Measurements from ENCODE around the gene CD99. TPM values are rescaled to one million over a fixed set of nuclear protein-coding genes. Genes with fewer than 3 reads are reported as not detected.
"Not testable (repeated sequence)": the region's sequence is repeated elsewhere in the genome, so short reads cannot be mapped to it uniquely, and the experiment has no call there.

CD99 gene
- total RNA-seq, 1 donor from 2014 or later, result 102 TPM

GRCh38 chrX:2774776-2775175 is 83.7 kb downstream of the CD99 start:
- no peak for DNase-seq

- not testable (repeated sequence) for DNase-seq
Observed at GRCh38 chrX:2780472-2781225, 89.6 kb downstream of the CD99 start.

GRCh38 chrX:2781226-2781571 is 90.1 kb downstream of the CD99 start:
- DNase-seq, result no peak

GRCh38 chrX:2781698-2782097 is 90.6 kb downstream of the CD99 start:
- DNase-seq, result no peak

GRCh38 chrX:2782171-2782570 is 91.1 kb downstream of the CD99 start:
- DNase-seq, result no peak

- no peak for DNase-seq
Observed at GRCh38 chrX:2782778-2783177, 91.7 kb downstream of the CD99 start.

- DNase-seq, result no peak
Observed at GRCh38 chrX:2784026-2784425, 92.9 kb downstream of the CD99 start.

- no peak for DNase-seq
Observed at GRCh38 chrX:2785538-2785937, 94.4 kb downstream of the CD99 start.

GRCh38 chrX:2788980-2789379 is 97.9 kb downstream of the CD99 start:
- no peak for DNase-seq

- no peak for DNase-seq
Observed at GRCh38 chrX:2789569-2789968, 98.5 kb downstream of the CD99 start.

Other genes with a start within 250 kb of the CD99 start
- 23.9 TPM for gene DHRSX, start 190.3 kb upstream of the CD99 start, total RNA-seq
- gene ZBED1, start 190.3 kb upstream of the CD99 start, total RNA-seq, result 33.6 TPM
- gene XG, start 60.7 kb downstream of the CD99 start, total RNA-seq, result 6.4 TPM
- 1.6 TPM for gene GYG2, start 137.6 kb downstream of the CD99 start, total RNA-seq
- 13.5 TPM for gene ARSD, start 238.0 kb downstream of the CD99 start, total RNA-seq

Measured in tongue (tissue), 2 donors.